GM12872 (cell line): ENCODE measurements around the gene GAPVD1.

ENCODE experiments used
- TF ChIP-seq, protein P1 (sequence below): IDR thresholded peaks from 3 replicates; pipeline ENCODE4 v1.5.1; 2011; ENCODE audit warnings: low read depth, mild to moderate bottlenecking, low read length, moderate library complexity; ENCODE audit not compliant: insufficient read depth

The GAPVD1 gene

DNA sequence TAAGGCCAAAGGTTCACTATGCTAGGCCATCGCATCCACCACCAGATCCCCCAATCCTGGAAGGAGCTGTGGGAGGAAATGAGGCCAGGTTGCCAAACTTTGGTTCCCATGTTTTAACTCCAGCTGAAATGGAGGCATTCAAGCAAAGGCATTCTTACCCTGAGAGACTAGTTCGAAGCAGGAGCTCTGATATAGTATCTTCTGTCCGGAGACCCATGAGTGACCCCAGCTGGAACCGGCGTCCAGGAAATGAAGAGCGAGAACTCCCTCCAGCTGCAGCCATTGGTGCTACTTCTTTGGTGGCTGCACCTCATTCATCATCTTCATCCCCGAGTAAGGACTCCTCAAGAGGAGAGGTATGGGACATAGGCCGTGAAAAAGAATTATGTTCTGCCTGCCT, 75.6 kb downstream of the GAPVD1 start:
- TF ChIP-seq, protein P1, sequence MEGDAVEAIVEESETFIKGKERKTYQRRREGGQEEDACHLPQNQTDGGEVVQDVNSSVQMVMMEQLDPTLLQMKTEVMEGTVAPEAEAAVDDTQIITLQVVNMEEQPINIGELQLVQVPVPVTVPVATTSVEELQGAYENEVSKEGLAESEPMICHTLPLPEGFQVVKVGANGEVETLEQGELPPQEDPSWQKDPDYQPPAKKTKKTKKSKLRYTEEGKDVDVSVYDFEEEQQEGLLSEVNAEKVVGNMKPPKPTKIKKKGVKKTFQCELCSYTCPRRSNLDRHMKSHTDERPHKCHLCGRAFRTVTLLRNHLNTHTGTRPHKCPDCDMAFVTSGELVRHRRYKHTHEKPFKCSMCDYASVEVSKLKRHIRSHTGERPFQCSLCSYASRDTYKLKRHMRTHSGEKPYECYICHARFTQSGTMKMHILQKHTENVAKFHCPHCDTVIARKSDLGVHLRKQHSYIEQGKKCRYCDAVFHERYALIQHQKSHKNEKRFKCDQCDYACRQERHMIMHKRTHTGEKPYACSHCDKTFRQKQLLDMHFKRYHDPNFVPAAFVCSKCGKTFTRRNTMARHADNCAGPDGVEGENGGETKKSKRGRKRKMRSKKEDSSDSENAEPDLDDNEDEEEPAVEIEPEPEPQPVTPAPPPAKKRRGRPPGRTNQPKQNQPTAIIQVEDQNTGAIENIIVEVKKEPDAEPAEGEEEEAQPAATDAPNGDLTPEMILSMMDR: no peak

DNA sequence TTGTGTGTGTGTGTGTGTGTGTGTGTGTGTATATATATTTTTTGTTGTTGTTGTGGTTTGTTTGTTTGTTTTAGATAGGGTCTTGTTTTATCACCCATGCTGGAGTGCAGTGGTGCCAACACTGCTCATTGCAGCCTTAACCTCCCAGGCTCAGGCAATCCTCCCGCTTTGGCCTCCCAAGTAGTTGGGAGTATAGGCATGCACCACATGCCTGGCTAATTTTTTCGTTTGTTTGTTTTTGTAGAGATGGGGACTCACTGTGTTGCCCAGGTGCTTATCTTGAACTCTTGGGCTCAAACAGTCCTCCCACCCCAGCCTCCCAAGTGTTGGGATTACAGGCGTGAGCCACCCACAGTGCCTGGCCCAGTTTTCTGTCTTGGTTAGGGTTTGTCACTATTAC, 77.3 kb downstream of the GAPVD1 start:
- TF ChIP-seq, protein P1: no peak

DNA sequence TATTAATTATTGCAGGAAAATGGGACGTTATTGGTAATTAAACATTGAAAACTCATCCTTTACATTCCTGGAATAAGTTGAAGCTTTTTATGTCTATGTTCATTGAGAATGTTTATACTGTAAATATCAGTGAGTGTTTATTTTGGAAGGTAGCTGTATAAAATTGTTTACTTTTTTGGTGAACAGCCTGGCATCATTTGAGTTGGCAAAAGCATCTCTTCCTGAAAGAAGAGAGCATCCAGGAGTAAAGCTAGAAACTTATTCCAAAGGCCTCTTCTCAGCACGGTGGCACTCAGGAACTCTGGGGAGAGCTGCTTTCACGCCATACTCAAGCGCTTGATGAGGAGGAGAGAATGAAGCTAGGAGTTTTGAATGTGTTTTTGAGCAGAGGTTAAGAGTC, 79.9 kb downstream of the GAPVD1 start:
- TF ChIP-seq, protein P1: no peak

DNA sequence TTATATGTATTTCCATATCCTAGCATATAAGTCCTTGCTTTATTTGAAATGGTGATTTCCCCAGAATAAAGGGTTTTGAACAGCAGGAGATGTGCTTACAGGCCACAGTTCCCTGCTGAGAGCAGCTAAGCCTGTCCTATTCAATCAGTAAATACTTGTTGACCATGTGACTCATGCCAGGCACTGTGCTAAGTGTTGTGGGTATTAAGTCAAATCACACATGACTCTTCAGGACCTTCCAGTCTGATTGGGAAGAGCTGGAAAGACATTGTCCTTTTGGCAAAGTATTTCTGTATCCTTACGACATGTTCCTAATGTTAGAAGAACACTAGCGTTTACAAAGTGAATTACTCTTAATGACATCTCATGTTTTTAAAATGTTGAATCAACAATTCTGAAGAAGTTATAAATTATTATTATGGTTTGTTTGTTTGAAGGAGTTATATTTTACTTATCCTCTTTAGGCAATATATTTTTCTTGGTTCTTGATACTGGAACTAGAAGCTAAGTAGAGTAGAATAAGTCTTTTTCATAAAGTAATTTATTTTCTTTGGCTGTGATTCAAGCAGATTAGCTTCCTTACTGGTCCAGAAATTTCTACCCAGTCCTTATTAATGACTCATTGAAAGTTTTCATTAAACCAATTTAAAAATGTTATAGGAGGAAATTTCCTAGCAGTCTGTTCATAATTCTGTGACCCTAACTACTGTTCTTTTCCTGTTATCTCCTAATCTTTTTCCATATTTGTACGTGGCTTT, 82.1 kb downstream of the GAPVD1 start:
- TF ChIP-seq, protein P1: no peak

DNA sequence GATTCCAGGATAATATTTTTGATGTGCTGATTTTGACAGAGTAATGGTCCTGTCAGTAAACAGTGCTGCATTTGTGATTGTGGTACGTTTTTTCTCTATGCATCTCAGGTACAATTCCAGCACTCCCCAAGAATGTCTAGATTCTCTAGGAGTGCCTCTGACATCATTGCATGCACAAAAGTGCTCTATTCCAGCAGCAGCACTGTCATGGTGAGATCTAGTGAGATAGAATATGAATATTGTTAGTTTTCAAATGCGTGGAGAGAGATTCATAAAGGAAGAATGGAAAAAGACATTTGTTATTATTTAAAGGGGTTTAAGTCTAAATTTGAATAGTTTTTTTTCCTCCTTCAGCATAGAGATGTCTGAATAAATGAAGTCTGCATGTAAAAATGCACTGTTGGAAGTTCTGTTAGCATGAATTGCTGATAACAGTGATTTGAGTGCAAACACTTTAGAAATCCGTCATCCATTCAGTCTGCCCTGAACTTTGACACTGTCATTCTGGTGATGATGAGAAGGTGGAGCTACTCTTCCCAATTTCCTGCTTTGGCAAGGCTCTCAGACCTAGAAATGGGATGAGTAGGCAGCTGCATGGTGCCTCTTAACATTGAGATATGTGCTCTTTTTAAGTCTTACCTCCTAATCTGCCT, 84.6 kb downstream of the GAPVD1 start:
- TF ChIP-seq, protein P1: no peak

DNA sequence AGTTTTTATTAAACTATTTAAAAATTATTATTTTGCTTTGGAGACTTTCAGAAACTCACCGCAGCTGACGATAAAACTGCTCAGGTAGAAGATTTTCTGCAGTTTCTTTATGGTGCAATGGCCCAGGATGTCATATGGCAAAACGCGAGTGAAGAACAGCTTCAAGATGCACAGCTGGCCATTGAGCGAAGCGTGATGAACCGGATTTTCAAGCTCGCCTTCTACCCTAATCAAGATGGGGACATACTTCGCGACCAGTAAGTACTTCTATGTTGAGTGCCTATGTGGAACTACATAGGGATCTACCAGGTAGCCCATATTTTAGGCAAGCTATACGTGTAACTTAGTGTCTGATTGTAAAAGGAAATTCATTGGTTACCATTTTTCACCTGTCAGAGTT, 94.0 kb downstream of the GAPVD1 start:
- TF ChIP-seq, protein P1: no peak

DNA sequence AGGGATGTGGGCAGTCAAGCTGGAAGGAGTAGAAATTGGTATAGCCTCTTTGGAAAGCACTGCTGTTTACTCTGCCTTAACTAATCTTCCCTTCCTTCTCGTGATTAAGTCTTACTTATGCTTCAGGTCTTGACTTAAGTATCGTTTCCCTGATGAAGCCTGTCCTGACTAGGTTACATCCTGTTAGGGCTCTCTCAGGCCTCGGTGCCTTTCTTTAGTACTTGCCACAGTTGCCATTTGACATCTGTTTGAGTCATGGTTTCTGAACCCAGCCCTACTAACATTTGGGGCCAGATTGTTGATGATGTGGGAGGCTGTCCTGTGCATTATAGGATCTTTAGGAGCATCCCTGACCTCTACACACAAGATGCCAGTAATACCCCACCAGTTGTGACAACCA, 94.4 kb downstream of the GAPVD1 start:
- TF ChIP-seq, protein P1: no peak
